K562 (cell line): ENCODE results near the gene FSTL3. TPM values are rescaled to one million over a fixed set of nuclear protein-coding genes. Genes with fewer than 3 reads are reported as not detected.

ENCODE experiments used
- CBX1 ChIP-seq: sonication (generic); IDR thresholded peaks from 2 replicates; pipeline ENCODE4 v1.6.1; 2016; ENCODE audit warnings: antibody characterized with exemption, low read depth, mild to moderate bottlenecking
- CBX3 ChIP-seq, 2 experiments: IDR thresholded peaks; 1 replicate in 1 of 2; 2 replicates in 1 of 2; pipeline ENCODE4 v1.6.1; 2012; ENCODE audit warnings: inconsistent platforms in 2 of 2, low read length in 2 of 2, borderline replicate concordance in 1 of 2, control low read depth in 1 of 2
- CREB1 ChIP-seq, 2 experiments: sonication (generic) in 1 of 2; formaldehyde crosslinking in 1 of 2; IDR thresholded peaks; 2 replicates each; pipeline versions ENCODE4 v1.6.1 to v1.8.0; 2012 to 2022; ENCODE audit warnings: inconsistent platforms in 1 of 2, mild to moderate bottlenecking in 1 of 2, missing genetic modification reagents in 1 of 2, moderate library complexity in 1 of 2
- E2F6 ChIP-seq, 2 experiments: IDR thresholded peaks; 2 replicates each; pipeline ENCODE4 v1.6.1; 2011; ENCODE audit warnings: borderline replicate concordance in 1 of 2, control low read depth in 1 of 2, low read depth in 1 of 2, low read length in 1 of 2, mild to moderate bottlenecking in 1 of 2, mixed read lengths in 1 of 2, moderate library complexity in 1 of 2; ENCODE audit not compliant: insufficient read depth in 1 of 2, insufficient read length in 1 of 2, poor library complexity in 1 of 2, severe bottlenecking in 1 of 2; ENCODE audit errors: extremely low read depth in 1 of 2
- HMBOX1 ChIP-seq: sonication (generic); IDR thresholded peaks from 2 replicates; pipeline ENCODE4 v1.6.1; 2016
- JUND ChIP-seq, 2 experiments: IDR thresholded peaks; 2 replicates in 1 of 2; 3 replicates in 1 of 2; pipeline ENCODE4 v1.6.1; 2011; ENCODE audit warnings: borderline replicate concordance in 2 of 2, low read depth in 2 of 2, low read length in 2 of 2, improper control_type of control experiment in 1 of 2, missing biosample characterization in 1 of 2, missing genetic modification characterization in 1 of 2, missing genetic modification reagents in 1 of 2
- MXD1 ChIP-seq: fragments of 250-450 bp; sonication (Bioruptor Pico); IDR thresholded peaks from 2 replicates; pipeline ENCODE4 v1.8.0; 2021; ENCODE audit warnings: borderline replicate concordance, mild to moderate bottlenecking, moderate library complexity; ENCODE audit not compliant: poor library complexity, severe bottlenecking
- PCBP2 ChIP-seq: fragments of 200-400 bp; formaldehyde crosslinking; IDR thresholded peaks from 2 replicates; pipeline ENCODE4 v1.6.1; 2018; ENCODE audit warnings: low read length, low read depth, mild to moderate bottlenecking, moderate library complexity; ENCODE audit not compliant: poor library complexity, severe bottlenecking
- RAD21 ChIP-seq, 2 experiments: fragments of 250-450 bp in 1 of 2; fragments of 450-650 bp in 1 of 2; sonication (Bioruptor Pico) in 1 of 2; formaldehyde crosslinking in 1 of 2; IDR thresholded peaks in 1 of 2; conservative IDR thresholded peaks in 1 of 2; 2 replicates each; pipeline versions ENCODE4 v1.4.0 to v1.8.0; 2020 to 2022; ENCODE audit warnings: mild to moderate bottlenecking in 2 of 2, moderate library complexity in 1 of 2
- RNF219 ChIP-seq: fragments of 250-450 bp; sonication (Bioruptor Pico); IDR thresholded peaks from 2 replicates; pipeline ENCODE4 v1.5.0; 2022; ENCODE audit warnings: mild to moderate bottlenecking
- TBP ChIP-seq: optimal IDR thresholded peaks from 2 replicates; pipeline ENCODE3; 2011; ENCODE audit warnings: low read depth, low read length, improper control_type of control experiment
- ZBTB33 ChIP-seq: sonication (generic); formaldehyde crosslinking; IDR thresholded peaks from 2 replicates; pipeline ENCODE4 v1.8.1; 2023; ENCODE audit warnings: mild to moderate bottlenecking, missing genetic modification reagents
- ZFP36 ChIP-seq: fragments of 150-350 bp; IDR thresholded peaks from 2 replicates; pipeline ENCODE4 v1.6.1; 2018; ENCODE audit warnings: low read length, low read depth; ENCODE audit not compliant: partially characterized antibody
- ZNF12 ChIP-seq: sonication (generic); formaldehyde crosslinking; IDR thresholded peaks from 2 replicates; pipeline ENCODE4 v1.4.0; 2020; ENCODE audit warnings: mild to moderate bottlenecking, missing genetic modification reagents
- ZNF347 ChIP-seq: fragments of 450-650 bp; formaldehyde crosslinking; IDR thresholded peaks from 2 replicates; pipeline ENCODE4 v1.4.0; 2020; ENCODE audit warnings: low read depth, mild to moderate bottlenecking, moderate library complexity
- ZNF561 ChIP-seq: fragments of 450-650 bp; formaldehyde crosslinking; conservative IDR thresholded peaks from 2 replicates; pipeline ENCODE4 v1.4.0; 2020; ENCODE audit warnings: mild to moderate bottlenecking, moderate library complexity
- ZNF77 ChIP-seq: fragments of 250-450 bp; sonication (Bioruptor Pico); IDR thresholded peaks from 2 replicates; pipeline ENCODE4 v1.5.0; 2020
- polyA plus RNA-seq, 8 experiments: library from polyadenylated mRNA; depleted of rRNA in 4 of 8; stranded (reverse) in 5 of 8; unstranded in 3 of 8; fragments of >200 nt; fragmentation: Nextera tagmentation in 2 of 8; fragmentation: Illumina TruSeq in 1 of 8; extraction: Ambion mirVana in 2 of 8; extraction: Trizol in 1 of 8; gene quantifications; 2 replicates each; pipeline versions ENCODE4 v1.2.1 to v1.2.3, GENCODE V29; 2011 to 2014; ENCODE audit warnings: inconsistent platforms in 1 of 8, missing spikeins in 1 of 8
- total RNA-seq, 7 experiments: library from RNA; depleted of rRNA in 6 of 7; stranded (reverse); fragments of >200 nt in 6 of 7; fragmentation: Illumina TruSeq in 2 of 7; extraction: Trizol in 2 of 7; gene quantifications; 2 replicates each; pipeline versions ENCODE4 v1.2.1 to v1.2.3, GENCODE V29; 2011 to 2021; ENCODE audit warnings: low replicate concordance in 1 of 7

FSTL3 gene
- total and polyA plus RNA-seq, 9 of the 15 experiments (the other 6 are each of a cell fraction or from before 2014, with no cell fraction given), result 0.35 to 6.8 (median 4.2) TPM; not detected in 1

GRCh38 chr19:662962-663681, 13.1 kb upstream of the FSTL3 start, which contains the start of gene RNF126 (continued):
- TF ChIP-seq E2F6 (IDR thresholded peaks at IDR 0.05; ENCODE audit: borderline replicate concordance in 1 of 2, extremely low read depth in 1 of 2, insufficient read depth in 1 of 2, insufficient read length in 1 of 2, low read depth in 1 of 2, low read length in 1 of 2, poor library complexity in 1 of 2, severe bottlenecking in 1 of 2), result peak; percentile 79 to 97
- TF ChIP-seq HMBOX1, result no peak
- TF ChIP-seq CREB1 (IDR thresholded peaks at IDR 0.05), result peak; percentile 53; the same call in 1 of the 2 replicates
- no peak for TF ChIP-seq CREB1 (CRISPR knock-in tag; IDR thresholded peaks at IDR 0.05)
- peak in 1 of 2 experiments; percentile 35; a peak in 1 of 3 replicates for TF ChIP-seq CBX3 (IDR thresholded peaks at IDR 0.05; ENCODE audit: borderline replicate concordance in 1 of 2, low read length in 2 of 2)
- no peak for TF ChIP-seq RNF219
- no peak for TF ChIP-seq PCBP2
- TF ChIP-seq RAD21 (CRISPR knock-in tag; conservative IDR thresholded peaks at IDR 0.05 in 1 of 2, IDR thresholded peaks at IDR 0.05 in 1 of 2), result no peak
- peak; percentile 66; the same call in 1 of the 2 replicates for TF ChIP-seq CBX1
- peak; percentile 95 for TF ChIP-seq ZBTB33 (CRISPR knock-in tag)
- TF ChIP-seq TBP, result no peak
- no peak for TF ChIP-seq MXD1
- no peak for TF ChIP-seq ZFP36
- TF ChIP-seq ZNF347 (CRISPR knock-in tag), result no peak
- no peak for TF ChIP-seq JUND (IDR thresholded peaks at IDR 0.05; ENCODE audit: borderline replicate concordance, low read depth, low read length)
- no peak for TF ChIP-seq JUND (tag; IDR thresholded peaks at IDR 0.05; ENCODE audit: borderline replicate concordance, low read depth, low read length)
- TF ChIP-seq ZNF12 (CRISPR knock-in tag), result no peak
- no peak for TF ChIP-seq ZNF561 (CRISPR knock-in tag)
- no peak for TF ChIP-seq ZNF77
